C4-2B (cell line): ENCODE results near the gene ADAMTS15.

Experiments used
- ZFX ChIP-seq: fragments of 450-650 bp; IDR thresholded peaks from 2 replicates; pipeline ENCODE4 v1.6.1; 2017
- TF ChIP-seq, protein P1 (sequence below): fragments of 450-650 bp; conservative IDR thresholded peaks from 2 replicates; pipeline ENCODE4 v1.5.1; 2017; ENCODE audit warnings: mild to moderate bottlenecking

DNA sequence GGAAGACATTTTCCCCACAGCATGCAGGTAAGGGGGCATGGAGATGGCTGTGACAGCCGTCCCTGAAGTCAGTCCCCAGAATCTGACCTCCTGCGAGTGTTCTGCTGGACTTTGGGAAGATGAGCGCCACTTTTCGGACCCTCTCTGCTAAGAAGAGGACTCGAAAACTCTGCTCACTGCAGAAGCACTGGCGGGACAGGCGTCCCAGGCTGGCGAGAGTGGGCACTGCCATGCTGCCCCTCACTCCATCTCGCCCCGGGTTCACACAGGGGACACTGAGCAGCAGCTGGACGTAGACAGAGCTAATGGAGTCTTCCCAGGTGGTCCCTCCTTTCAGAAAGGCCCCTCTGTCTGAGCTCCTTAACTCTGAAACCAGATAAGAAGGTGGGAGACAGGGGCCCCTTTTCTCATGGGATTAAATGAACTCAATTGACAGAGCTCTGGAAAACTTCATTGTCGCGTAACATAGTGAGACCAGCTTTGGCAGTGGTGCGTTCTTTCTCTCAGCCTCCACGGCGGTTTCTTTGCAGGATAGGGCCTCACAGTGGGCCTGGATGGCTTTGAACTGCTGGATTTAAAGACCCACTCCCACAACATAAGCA lies 24.8 kb upstream of the ADAMTS15 start:
- TF ChIP-seq, protein P1, sequence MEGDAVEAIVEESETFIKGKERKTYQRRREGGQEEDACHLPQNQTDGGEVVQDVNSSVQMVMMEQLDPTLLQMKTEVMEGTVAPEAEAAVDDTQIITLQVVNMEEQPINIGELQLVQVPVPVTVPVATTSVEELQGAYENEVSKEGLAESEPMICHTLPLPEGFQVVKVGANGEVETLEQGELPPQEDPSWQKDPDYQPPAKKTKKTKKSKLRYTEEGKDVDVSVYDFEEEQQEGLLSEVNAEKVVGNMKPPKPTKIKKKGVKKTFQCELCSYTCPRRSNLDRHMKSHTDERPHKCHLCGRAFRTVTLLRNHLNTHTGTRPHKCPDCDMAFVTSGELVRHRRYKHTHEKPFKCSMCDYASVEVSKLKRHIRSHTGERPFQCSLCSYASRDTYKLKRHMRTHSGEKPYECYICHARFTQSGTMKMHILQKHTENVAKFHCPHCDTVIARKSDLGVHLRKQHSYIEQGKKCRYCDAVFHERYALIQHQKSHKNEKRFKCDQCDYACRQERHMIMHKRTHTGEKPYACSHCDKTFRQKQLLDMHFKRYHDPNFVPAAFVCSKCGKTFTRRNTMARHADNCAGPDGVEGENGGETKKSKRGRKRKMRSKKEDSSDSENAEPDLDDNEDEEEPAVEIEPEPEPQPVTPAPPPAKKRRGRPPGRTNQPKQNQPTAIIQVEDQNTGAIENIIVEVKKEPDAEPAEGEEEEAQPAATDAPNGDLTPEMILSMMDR, result no peak
- TF ChIP-seq ZFX, result no peak
